Thoracic aorta (tissue), 2 donors: ENCODE data around the gene ACACA. TPM values are rescaled to one million over a fixed set of nuclear protein-coding genes. Genes with fewer than 3 reads are reported as not detected.
"Not testable (repeated sequence)": the region's sequence is repeated elsewhere in the genome, so short reads cannot be mapped to it uniquely, and the experiment has no call there.

Source experiments
- ATAC-seq: fragments of 150-250 bp; one replicate; pipeline ENCODE4 v1.8.0; 2017; ENCODE audit warnings: low read depth; ENCODE audit not compliant: insufficient number of reproducible peaks, low FRiP score
- DNase-seq: peaks from one replicate; pipeline ENCODE4 v3.0.0-alpha.2; 2020; ENCODE audit warnings: low spot score
- H3K27ac ChIP-seq, 2 donors: fragments of 200-600 bp; sonication (generic); 1 replicate in 1 of 2; 2 replicates in 1 of 2; pipeline ENCODE4 v1.5.1; 2016; ENCODE audit warnings: mild to moderate bottlenecking in 2 of 2, moderate library complexity in 2 of 2
- H3K27me3 ChIP-seq: fragments of 200-600 bp; sonication (generic); replicated peaks from 2 replicates; pipeline ENCODE4 v1.6.0; 2016; ENCODE audit warnings: mild to moderate bottlenecking; ENCODE audit not compliant: insufficient read depth
- H3K36me3 ChIP-seq: fragments of 200-600 bp; sonication (generic); one replicate; pipeline ENCODE4 v1.5.1; 2016
- H3K4me1 ChIP-seq, 2 donors: fragments of 200-600 bp; sonication (generic); 1 replicate in 1 of 2; 2 replicates in 1 of 2; pipeline versions ENCODE4 v1.5.1 to v1.6.0; 2016; ENCODE audit warnings: low read depth in 2 of 2, mild to moderate bottlenecking in 1 of 2; ENCODE audit not compliant: control insufficient read depth in 1 of 2
- H3K4me3 ChIP-seq: fragments of 200-600 bp; sonication (generic); 2 replicates; pipeline ENCODE4 v1.5.1; 2016; ENCODE audit warnings: mild to moderate bottlenecking
- H3K9me3 ChIP-seq: fragments of 200-600 bp; sonication (generic); 2 replicates; pipeline ENCODE4 v1.5.1; 2016
- total RNA-seq, 2 donors: library from RNA; depleted of rRNA; stranded (reverse); fragments of >200 nt; gene quantifications; one replicate each; pipeline versions ENCODE4 v1.1.0 to v1.2.3, GENCODE V29; 2016
- TF ChIP-seq, protein P1 (sequence below): fragments of 200-600 bp; sonication (generic); IDR thresholded peaks from one replicate; pipeline ENCODE4 v1.5.1; 2019; ENCODE audit warnings: antibody characterized with exemption

Gene ACACA
- total RNA-seq, 2 donors from 2014 or later, result 20.7 to 34.0 TPM

DNA sequence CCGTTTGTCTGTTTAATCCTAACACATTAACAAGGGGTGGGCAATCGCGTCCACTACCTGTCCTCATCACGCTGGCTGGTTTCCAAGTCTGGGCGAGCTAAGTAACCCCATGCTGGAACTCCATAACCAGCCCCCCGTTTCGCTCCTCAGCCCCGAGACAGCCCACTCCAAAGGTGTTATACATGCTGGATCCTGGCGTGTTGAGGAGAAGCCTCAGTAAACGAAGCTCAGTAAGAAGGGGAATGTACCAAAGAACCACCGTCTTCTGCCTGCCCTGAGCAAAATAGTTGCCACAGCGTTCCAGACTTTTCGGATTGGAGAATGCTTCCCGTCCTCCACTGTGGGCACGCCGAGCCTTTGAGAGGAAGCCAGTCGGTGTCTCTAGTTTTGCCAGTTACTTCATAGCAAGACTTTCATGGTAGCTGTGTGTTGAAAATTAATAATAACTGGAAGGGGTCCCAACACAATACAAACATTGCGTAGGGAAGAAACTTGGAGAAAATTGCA is 46.9 kb downstream of the ACACA start:
- peak overlapping the region; percentile 89 for H3K4me3 ChIP-seq
- TF ChIP-seq, protein P1, sequence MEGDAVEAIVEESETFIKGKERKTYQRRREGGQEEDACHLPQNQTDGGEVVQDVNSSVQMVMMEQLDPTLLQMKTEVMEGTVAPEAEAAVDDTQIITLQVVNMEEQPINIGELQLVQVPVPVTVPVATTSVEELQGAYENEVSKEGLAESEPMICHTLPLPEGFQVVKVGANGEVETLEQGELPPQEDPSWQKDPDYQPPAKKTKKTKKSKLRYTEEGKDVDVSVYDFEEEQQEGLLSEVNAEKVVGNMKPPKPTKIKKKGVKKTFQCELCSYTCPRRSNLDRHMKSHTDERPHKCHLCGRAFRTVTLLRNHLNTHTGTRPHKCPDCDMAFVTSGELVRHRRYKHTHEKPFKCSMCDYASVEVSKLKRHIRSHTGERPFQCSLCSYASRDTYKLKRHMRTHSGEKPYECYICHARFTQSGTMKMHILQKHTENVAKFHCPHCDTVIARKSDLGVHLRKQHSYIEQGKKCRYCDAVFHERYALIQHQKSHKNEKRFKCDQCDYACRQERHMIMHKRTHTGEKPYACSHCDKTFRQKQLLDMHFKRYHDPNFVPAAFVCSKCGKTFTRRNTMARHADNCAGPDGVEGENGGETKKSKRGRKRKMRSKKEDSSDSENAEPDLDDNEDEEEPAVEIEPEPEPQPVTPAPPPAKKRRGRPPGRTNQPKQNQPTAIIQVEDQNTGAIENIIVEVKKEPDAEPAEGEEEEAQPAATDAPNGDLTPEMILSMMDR, result no peak
- peak overlapping the region; percentile 73 to 87 for H3K27ac ChIP-seq
- peaks cover 3 to 18% of the 10 kb centered on the region in 2 donors for H3K4me1 ChIP-seq
- H3K27me3 ChIP-seq, result no peaks in the 10 kb centered on the region
- no peaks in the 10 kb centered on the region for H3K9me3 ChIP-seq
- DNase-seq, result peak; percentile 28
- no peaks in the 10 kb centered on the region for H3K36me3 ChIP-seq
- no peak for ATAC-seq

DNA sequence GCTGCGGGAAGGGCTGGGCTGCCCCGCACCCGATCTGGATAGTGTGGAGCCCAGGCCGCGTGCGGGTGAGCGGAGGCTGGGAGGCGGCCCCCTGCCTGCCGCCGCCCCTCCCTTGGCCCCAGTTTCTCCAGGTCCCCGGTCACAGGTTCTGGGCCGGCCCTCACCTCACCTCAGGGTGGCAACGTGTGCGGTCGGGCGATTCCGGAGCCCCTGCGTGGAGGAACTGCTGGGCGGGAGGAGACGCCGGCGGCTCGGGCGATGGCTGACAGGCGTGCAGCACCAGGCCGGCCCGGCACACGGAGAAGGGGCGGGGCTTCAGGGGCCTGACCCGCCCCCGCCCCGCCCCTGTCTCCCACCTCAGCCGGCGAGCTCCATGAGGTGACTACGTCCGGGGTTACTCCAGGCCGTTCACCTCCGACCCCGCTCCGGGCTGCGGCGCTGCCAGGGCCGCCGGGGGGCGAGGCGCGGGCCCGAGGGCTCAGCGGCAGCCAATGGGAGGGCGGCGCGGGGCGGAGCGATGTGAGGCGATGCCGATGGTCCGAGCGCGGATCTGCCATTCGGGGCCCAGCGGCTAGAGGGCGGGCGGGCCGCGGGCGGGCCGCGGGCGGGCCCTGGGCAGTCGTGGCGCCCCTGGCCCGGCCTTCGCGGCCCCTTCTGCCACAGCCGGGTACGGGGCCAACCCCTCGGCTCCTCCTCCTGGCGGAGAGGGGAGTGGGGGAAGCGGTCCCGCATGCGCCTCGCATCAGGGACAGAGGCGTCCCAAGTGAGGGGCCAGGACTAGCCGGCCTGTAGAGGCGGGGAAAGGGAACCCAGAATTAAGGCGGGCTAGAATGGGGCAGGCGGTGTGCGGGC is 47.6 kb downstream of the ACACA start:
- peaks cover 3 to 18% of the 10 kb centered on the region in 2 donors for H3K4me1 ChIP-seq
- peak overlapping the region; percentile 73 to 87 for H3K27ac ChIP-seq
- peak; percentile 79 for DNase-seq
- H3K9me3 ChIP-seq, result no peaks in the 10 kb centered on the region
- H3K4me3 ChIP-seq, result peak overlapping the region; percentile 89
- H3K27me3 ChIP-seq, result no peaks in the 10 kb centered on the region
- ATAC-seq, result peak; percentile 98
- no peaks in the 10 kb centered on the region for H3K36me3 ChIP-seq
- TF ChIP-seq, protein P1, result no peak

DNA sequence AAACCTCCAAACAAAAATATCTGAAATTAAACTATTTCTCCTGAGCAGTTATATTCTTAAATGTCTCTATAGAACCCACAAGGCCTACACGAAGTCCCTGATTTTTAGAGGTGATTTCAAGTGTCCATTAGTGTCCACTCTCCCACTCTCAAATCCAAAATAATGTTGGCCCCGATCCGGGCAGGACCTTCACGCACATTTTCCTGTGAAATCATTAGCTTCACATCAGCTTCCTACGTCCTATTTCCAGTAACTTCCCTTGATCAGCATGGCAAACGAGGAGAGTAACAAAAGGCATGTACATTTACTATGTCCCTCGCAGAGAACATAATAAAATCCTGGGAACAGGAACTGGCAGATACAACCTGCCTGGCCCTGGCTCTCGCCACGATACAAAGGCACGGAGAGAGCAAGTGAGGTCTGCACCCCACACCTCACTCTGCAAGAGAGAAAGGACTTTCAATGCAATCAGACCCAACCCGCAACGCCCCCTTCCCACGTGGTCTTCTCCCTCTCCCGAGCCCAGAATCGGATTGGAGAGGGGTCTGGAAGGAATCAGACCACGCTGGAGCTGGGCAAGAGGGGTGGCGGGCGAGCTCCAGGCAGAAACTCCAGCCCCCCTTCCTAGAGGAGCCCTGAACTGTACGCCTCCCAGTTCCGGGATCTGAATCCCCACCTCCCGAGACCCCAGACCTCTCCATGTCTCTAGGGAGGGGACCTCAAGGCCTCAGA is 48.4 kb downstream of the ACACA start:
- no peak for ATAC-seq

DNA sequence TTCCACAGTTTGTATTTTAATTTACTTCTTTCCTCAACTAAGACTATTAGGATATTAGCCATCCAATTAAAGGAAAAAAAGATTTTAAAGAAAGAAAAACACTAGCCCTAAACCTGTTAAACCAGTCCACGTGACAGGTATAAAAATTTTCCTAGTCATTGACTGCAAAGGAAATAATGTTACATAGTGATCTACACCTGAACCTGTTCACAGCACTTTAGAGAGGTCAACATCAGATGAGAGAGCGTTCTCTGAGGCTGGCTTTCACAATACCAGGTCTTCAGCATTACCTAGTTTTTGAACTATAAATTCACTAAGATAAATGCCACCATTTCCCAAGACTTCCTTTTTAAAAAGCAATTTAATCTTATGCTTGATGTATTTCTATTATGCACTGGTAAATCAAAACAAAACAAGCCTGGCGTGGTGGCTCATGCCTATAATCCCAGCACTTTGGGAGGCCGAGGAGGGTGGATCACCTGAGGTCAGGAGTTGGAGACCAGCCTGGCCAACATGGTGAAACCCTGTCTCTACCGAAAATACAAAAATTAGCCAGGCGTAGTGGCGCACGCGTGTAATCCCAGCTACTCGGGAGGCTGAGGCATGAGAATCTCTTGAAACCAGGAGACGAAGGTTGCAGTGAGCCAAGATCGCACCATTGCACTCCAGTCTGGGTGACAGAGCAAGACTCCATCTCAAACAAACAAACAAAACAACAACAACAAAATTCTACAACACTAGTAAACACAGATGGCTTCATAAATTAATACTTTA is 49.7 kb downstream of the ACACA start:
- H3K4me1 ChIP-seq, result peaks cover 3 to 18% of the 10 kb centered on the region in 2 donors
- not testable (repeated sequence) for H3K27ac ChIP-seq, H3K36me3 ChIP-seq, H3K9me3 ChIP-seq, H3K4me3 ChIP-seq, ATAC-seq, DNase-seq, H3K27me3 ChIP-seq

More for the DNA sequence above, 48.4 kb downstream of the ACACA start:
- Histone ChIP-seq H3K27ac (peak overlapping the region; percentile 73 to 87), H3K9me3 (no peaks in the 10 kb centered on the region), H3K36me3 (no peaks in the 10 kb centered on the region), H3K27me3 (no peaks in the 10 kb centered on the region), H3K4me3 (peak overlapping the region; percentile 89), H3K4me1 (peaks cover 3 to 18% of the 10 kb centered on the region in 2 donors)
- TF ChIP-seq, protein P1, result no peak
- DNase-seq, result peak; percentile 7

DNA sequence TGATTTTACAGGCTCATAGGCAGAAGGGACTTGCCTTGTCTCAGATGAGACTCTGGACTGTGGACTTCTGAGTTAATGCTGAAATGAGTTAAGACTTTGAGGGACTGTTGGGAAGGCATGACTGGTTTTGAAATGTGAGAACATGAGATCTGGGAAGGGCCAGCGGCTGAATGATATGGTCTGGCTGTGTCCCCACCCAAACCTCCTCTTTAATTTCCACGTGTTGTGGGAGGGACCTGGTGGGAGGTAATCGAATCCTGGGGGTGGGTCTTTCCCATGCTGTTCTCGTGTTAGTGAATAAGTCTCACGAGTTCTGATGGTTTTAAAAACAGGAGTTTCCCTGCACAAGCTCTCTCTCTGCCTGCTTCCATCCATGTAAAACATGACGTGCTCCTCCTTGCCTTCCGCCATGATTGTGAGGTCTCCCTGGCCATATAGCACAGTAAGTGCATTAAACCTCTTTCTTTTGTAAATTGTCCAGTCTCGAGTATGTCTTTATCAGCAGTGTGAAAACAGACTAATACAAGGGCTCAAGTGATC is 59.7 kb downstream of the ACACA start:
- H3K4me3 ChIP-seq, H3K9me3 ChIP-seq: not testable (repeated sequence)

More for the DNA sequence above, 59.7 kb downstream of the ACACA start:
- H3K27ac ChIP-seq, H3K36me3 ChIP-seq, H3K4me1 ChIP-seq, H3K27me3 ChIP-seq, DNase-seq, ATAC-seq: not testable (repeated sequence)
